COR-L47 (cell line): ENCODE measurements around the gene TBC1D8.

Experiments
- DNase-seq: peaks from one replicate; lab custom pipeline; 2025; lab: John Stamatoyannopoulos, UW

TBC1D8 gene

DNA sequence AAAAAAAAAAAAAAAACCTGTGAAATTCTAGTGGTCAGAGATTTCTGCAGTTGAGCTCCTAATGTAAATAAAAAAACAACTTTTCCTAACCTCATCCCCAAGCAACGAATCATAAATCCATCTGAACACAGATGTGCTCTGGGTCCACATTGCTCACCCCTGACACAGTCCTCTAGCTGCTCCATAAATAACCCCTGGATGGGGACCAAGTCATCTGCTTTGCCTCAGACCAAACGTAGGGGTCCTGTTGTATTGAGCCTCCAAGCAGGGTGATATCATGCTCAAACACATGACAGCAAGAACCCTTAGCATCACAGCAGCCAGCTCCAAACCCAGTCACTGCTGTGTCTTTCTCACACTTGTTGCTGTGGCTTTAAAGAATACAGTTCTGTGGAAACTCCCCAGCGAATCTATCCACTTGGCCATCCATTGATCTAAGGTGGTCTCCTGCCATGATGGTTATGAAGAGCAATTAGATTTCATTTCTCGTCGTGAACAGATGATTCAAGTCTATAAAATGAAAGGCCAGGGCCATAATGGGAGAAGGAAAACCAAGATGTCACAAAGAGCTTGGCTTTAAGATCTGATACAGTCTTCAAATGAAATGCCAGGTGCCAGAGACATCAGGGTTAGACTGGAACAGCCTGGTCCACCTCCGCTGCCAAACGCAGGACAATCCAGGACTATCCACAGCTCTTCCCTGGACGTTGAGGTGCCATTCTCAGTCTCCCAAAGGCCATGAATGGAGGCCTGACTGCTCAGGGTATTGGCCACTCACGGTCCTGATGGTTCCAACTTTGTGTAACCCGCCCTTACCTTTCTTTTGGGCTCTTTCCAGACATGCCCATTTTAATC lies 39.0 kb downstream of the TBC1D8 start:
- no peak for DNase-seq

DNA sequence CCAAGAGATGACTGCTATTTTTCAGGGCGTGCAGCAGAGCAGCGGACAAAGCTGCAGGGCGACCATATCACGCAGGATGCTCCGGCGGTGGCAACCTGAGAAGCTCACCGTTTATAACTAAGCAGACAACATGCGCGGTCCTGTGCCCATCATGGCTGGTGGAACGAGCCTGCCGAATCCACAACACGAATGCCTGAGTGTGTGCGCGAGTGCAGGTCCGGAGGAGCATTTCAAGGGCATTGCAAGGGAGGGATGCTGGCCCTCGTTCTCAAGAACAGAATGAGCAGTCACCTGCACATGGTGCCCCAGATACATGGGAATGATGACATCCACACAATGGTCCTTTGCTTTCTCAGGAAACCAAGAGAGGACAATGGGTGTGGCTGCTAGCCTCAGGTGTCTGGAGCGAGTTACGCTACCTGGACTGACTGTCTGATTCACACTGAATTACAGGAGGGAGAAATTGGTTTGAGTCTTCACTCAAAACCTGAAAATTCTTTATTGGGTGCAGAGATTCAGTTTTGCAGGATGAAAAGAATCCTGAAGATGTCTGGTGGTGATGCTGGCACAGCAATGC lies 39.8 kb downstream of the TBC1D8 start:
- no peak for DNase-seq

DNA sequence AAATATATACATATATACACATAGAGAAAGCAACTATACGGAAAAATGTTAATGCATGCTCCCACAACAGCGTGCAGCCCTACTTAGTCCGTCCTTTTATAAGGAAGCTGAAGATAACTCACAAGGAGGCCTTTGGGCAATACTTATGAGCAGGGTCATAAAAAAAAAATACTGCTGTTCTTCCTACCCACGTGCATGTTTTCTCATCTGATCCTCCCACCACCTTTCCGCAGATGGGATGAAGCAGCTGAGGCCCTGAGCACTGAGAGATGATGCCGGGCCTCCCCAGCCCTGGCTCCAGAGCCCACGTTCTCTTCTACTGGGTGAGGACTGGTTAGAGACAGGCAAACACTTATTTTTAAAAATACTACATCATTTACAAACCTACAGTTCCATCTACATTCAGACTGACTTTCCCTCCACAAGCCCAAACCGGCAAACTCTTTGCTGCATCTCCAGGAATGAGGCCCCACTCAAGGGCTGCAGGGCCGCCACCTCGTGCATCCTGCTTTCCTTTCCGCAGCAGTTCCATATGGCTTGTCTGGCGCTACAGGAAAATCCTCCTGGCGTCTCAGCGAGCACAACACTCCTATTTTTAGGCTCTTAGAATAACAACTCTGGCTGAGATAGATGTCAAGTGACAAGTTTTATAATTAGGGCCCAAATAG lies 41.6 kb downstream of the TBC1D8 start:
- DNase-seq = no peak

DNA sequence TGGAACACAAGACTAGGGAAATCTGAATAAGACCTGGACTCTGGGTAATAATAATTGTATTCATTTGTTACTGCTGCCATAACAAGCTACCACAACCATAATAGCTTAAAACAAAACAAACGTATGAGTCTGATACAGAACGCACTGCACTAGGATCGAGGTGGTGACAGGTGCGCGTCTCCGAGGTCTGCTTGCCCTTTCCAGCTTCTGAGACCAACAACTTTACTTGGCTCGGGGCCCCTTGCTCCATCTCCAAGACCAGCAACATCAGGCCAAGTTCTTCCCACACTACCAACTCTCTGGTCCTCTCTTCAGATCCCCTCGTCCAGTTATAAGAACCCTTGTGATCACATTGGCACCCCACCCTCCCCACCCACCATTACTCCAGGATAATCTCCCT lies 42.8 kb downstream of the TBC1D8 start:
- DNase-seq = no peak

DNA sequence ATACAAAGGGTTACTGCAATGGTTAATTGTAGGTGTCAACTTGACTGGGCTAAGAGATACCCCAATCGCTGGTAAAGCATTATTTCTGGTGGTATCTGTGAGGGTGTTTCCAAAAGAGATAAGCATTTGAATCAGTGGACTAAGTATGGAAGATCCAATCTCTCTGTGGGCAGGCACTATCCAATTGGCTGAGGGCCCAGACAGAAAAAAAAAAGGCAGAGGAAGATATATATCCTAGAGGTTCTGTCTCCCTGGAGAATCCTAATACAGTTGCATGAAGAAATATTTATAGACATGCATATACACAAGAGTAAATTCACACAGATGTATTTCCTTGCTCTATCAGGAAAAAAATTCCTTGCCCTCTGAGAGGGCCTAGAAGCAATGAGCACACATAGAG lies 43.9 kb downstream of the TBC1D8 start:
- DNase-seq = no peak

DNA sequence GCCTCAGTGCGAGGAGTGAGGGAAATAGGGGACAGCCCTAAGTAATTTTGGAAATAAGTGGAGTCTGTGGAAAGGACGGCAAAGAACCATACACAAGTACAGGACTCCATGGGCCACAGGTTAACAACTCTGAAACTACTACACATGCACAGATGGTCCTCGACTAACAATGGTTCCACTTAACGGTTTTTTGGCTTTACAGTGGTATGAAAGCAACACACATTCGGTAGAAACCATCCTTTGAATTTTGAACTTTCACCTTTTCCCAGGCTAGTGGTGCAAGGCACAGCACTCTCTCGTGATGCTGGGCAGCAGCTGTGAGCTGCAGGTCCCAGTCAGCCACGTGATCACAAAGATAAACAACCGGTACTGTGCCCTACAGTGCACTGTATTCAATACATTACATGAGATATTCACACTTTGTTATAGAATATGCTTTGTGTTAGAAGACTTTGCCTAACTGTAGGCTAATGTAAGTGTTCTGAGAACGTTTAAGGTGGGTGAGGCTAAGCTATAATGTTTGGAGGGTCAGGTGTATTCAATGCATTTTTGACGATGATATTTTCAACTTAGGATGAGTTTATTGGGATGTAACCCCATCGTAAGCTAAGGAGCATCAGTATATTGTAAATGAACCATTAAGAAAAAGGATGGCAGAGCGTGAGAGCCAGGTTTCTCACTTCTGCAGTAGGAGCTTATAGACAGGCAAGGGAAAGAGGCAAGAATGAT lies 44.6 kb downstream of the TBC1D8 start:
- DNase-seq = no peak

DNA sequence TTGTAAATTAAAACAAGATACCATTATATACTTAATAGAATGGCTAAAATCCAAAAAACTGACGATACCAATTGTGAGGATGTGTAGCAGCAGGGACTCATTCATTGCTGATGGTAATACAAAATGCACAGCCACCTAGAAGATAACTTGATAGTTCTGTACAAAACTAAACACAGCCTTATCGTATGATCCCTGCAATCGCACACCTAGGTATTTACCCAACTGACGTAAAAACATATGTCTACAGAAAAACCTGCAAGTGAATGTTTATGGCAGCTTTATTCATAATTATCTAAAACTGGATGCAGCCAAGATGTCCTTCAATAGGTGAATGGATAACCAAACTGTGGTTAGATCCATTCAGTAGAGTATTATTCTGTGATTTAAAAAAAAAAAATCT lies 45.5 kb downstream of the TBC1D8 start:
- DNase-seq = no peak

DNA sequence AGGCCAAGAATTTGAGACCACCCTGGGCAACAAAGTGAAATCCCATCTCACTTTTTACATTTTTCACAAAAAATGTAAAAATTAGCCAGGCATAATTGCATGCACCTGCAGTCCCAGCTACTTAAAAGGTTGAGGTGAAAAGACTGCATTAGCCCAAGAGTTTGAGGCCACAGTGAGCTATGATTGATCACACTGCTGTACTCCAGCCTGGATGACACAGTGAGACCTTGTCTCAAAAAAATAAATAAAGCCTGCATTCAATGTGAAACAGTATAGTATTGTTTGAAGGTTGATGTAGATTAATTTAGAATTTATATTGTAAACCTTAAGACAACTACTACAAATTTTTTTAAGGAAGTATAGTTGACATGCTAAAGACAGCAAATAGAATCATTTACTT lies 53.5 kb downstream of the TBC1D8 start:
- DNase-seq = no peak

DNA sequence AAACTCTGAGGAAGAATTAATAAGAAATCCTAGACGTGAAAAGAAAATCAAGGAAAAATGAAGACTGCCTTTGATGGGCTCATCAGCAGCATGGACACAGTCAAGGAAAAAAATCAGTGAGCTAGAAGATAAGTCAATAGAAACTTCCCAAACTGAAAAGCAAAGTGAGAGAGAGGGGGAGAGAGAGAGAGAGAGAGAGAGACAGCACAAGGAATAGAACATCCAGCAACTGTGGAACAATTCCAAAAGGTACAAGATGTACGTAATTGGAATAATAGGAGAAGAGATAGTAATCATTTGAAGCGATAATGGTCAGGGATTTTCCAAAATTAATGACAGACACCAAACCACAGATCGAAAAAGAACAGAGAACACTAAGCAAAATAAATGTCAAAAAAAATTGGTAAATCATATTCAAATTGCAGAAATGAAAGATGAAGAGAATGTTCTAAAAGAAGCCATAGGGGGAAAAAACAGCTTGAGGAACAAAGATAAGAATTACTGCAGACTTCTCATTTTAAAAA lies 54.5 kb downstream of the TBC1D8 start:
- no peak for DNase-seq

DNA sequence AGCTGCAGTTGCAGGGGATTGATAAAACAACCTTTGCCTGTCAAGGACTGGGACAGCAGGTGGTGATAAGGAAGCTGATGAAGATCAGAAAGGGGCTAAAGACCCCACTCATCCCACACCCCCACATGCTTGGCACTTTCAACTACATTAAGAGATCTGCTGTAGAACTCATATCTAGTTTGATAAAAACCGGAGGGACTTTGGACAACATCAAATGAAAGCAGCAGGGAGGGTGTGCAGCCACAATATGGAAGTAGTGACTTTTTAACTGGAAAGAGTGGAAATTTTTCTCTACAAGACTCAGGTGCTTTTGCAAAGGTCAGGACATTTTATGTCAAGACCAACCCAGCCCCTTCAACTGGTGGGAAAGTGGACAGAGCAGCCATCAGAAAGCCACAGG lies 56.8 kb downstream of the TBC1D8 start:
- no peak for DNase-seq

DNA sequence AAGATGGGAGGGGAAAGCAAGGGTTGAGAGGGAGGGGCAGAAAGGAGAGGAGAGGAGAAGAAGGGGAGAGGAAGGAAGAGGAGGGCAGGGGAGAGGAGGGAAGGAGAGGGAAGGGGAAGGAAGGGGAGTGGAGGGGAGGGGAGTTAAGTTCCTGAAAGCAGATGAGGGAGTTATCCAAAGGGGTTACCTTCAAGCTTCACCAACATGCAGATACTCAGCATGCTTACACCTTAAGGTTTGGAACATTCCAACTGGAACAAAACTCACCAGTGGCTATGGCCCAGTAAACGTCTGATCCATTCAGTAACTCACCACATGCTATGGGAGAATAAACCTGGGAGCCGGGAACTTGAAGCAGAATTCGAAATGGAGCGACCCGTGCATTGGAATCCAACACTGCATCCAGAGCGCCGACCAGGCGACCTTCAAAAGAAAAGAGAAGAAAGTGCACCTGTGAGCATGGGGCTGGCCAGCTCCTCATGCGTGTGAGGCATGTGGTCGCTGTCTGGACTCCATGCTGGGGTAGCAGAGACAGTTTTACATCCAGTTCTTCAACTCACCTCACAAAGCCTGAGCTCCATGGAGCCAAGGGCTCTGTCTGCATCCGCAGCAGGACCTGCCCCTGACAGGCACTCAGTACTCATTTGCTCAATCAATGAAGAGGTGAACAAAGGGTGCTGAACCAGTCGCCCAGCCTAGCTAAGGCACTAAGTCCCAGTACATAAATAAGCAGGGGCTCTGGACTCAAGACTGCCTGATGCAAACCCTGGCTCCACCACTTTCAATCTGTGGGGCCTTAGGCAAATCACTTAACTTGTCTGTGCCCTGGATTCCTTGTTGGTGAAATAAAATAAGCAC lies 61.0 kb downstream of the TBC1D8 start:
- no peak for DNase-seq

DNA sequence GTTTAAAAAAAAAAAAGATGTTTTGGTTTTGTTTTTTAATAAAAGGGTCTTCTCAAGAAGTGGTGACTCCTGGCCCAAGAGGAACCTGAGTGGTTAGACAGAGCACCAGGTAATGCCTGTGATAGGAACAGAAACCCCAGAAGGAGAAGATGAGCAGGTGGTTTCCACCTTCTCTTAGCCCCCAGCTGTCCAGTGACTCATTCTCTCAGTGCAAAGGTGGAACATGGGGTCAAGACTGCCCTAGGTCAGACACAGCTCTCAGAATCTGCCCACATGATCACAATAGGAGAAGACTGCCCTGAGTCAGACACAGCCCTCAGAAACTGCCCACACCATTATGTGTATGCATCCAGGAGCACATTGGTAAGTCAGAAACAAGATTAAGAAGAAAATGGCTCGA lies 61.8 kb downstream of the TBC1D8 start:
- no peak for DNase-seq

DNA sequence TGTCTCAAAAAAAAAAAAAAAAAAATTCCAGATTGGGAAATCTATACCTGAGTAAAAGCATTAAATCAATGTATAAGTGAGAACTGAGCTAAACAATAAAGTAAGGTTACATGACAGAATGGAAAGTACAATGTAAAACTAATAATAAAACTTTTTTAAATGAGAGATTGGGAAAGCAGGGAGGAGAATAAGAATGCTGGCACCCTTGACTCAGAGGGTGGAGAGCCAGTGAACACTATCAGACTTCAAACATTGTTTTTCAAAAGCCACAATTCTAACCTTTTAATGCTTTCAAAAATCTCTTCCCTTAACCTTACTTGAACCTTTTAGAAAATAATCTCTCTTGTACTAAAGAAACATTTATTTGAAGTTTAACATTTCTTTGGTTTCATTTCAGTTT lies 63.5 kb downstream of the TBC1D8 start:
- DNase-seq = no peak

DNA sequence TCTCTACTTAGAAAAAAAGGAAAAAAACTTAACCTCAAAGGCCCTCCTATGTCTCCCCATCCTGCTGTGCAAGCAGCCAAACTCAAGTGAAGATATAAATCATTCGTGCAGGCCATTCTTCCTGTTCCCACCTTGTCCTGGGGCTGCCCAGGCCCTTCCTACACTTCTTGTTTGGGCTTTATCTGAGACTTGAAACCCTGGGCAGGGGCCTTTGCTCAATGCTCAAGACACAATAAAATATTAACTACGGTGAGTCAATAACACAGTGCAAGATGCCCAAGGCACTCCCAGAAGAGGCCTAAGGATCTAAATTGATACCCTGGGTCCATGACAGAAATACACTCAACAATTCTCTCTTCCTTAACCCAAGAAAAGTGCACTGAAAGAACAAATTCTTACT lies 67.6 kb downstream of the TBC1D8 start:
- no peak for DNase-seq

DNA sequence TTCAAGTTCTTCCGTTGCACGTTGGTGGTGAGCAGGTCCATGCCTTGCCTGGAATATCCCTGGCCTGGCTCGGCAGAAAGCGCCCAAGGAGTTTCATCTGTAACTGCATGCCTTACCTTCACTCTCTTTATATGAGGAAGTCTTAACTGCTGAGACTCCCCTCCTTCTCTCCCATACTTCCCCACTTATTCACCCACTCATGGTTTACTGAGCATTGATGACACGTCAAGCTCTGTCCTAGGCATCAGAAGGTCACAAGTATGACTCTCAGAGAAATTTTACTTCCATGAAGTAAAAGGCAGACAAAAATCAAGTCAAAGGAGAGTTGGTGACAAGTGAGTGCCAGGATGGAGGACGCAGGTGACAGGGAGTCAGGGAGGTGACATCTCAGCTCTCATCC lies 68.2 kb downstream of the TBC1D8 start:
- DNase-seq = no peak

DNA sequence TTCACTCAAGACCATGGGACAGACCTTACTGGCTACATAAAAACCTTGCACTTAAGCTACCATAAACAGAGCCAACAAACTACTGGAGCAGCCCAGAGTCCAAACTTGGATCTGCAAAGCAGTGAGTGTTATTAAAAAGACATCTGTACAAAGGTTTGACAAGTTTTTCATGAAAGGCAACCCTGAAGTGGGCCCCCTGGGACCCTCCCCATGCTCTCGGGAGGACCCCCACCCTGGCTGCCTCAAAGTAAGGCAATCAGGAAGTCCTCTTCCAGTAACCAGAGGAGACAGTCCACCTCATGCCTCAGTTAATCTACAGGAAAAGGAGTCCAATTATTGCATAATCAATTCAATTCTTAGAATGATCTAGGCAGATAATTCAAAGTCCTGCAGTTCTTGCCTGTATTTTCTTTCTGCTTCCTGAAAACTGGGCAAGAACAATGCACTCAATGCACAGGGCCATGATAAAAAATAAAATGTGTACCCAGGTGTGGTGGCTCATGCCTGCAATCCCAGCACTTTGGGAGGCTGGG lies 69.7 kb downstream of the TBC1D8 start:
- DNase-seq = no peak

DNA sequence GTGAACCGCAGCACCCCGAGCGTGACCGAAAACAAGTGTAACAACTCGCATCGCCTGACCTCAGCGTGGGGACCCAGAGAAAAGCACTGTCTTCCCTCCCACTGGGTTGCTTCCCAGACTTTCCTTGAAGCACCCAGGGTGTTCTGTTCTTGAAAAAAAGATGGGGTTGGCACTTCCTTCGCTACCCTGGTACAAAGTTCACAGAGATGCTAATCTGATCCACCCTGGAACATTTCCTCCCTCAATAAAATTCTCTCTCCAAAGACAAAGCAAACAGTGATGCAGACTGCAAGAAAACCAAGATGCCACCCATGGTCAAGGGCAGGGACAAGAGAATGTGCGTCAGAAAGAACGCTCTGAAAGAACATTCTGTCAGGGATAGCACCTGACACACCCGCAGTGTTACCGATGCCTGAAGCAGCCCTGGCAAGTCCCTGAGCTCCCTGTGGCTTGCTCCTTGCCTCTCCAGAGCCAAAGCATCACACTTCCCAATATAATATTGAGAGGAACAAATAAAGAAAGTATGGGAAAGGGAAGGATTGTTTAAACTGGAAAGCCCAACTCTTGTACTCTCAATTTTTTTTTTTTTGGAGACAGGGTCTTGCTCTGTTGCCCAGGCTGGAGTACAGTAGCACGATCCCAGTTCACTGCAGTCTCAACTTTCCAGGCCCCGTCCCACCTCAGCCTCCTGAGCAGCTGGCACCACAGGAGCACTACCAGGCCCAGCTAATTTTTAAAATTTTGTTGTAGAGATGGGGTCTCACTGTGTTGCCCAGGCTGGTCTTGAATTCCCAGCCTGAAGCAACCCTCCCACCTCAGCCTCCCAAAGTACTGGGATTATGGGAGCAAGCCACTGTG lies 70.7 kb downstream of the TBC1D8 start:
- DNase-seq = no peak

DNA sequence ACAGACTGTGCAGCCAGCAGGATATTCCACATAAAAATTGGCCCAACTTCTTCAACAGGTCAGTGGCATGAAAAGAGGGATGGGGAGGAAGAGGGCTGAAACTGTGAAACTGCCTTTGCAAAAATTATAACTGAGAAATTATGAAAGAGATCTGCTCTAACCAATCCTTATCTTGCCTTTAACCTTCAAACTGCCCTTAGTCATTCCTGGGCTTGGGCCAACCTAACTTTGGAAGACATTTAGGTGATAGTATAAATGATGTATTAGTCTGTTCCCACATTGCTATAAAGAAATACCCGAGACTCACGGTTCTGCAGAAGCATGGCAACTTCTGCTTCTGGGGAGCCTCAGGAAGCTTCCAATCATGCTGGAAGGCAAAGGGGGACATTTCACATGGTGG lies 74.6 kb downstream of the TBC1D8 start:
- DNase-seq = no peak

DNA sequence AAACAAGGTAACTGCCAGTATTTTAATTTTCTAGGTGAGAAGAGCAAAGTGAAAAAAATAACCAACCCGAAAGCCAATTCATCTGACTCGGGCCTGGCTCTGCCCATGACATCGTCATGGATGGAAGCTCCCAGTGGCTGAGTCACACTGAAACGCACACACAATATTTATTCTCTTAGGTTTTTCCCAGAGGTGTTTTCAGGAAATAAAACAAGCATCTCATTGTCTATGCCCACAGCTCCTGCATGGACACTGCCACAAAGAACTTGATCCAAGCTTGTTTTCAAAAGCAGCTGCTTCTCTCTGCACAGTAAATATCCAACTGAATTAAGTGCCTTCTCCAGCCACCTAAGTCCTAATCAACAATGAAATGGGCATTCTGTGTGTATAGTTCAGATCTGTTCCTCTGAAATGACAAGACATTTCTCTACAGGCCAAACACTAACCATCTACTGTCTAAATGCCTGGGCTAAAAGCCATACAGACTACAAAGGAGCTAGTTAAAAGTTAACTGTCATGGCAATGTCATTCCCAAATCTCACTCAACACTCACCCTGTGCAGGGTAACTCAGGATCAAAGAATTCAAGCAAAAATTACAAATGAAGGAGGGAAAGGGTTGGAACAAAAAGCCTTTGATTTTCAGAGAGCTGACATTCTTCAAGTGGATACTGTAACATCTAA lies 86.2 kb downstream of the TBC1D8 start:
- DNase-seq = no peak

DNA sequence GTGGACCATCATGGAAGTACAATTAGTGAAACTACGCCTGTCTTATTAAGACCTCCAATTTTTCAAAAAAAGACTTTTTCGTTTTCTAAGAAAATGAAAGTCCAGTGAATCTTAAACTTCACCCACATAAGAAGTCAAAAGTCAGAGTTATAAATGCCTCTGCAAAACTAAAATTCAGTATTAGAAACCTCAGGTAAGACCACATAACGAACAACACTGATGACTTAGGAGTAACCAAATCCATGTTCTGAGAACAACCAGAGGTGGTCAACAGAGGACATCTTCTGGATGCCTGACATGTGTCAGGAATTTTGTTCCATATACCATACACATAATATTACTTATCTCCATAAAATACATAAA lies 86.7 kb downstream of the TBC1D8 start:
- DNase-seq = no peak
